HG03139 (cell line): ENCODE results near the gene POLG.

ENCODE experiments used
- ATAC-seq: cut with Tn5 transposase; IDR thresholded peaks from one replicate; pipeline ENCODE4 v1.9.1; 2021; ENCODE audit not compliant: unreplicated experiment

The POLG gene

DNA sequence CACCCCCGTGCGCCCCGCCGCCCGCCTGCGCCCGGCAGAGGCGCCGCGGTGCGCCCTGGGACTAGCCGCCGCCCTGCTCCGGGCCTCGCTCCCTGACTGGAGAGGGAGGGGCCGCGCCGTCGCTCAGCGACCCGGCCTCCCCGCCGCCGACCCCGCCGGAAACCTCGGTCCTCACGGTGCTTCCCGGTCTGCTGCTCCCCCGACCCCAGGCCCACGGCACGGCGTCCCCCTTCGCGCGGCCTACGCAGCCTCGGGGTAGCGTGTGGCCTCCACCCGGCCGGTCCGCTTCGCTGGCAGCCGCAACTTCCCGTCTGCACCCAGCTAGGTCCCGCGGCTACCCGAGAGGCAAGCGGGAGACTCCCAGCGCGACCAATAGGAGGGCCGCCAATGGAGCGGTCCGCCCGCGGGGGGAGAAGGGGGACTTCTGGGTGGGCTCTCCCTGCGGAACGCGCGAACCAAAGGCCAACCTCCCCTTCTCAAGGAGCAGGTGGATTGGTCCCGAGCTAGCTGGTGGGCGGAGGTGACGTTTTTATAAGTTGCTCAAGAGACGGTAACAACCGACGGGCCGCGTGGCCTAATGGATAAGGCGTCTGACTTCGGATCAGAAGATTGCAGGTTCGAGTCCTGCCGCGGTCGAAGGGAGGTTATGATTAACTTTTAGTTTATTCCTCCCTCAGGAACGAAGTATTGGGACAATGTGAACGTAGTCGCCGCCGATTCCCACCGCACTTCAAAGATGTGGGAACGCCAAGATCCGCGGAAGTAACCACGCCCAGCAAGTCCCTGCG is at the start of gene POLG:
POLG (minus strand) TSS at position 315 of the 788 bp plus-strand sequence. CDS start 1,070 bp downstream, outside the sequence.
- peak; percentile 85 for ATAC-seq

GRCh38 chr15:89384176-89384604 is 49.6 kb upstream of the POLG start:
- ATAC-seq = no peak

DNA sequence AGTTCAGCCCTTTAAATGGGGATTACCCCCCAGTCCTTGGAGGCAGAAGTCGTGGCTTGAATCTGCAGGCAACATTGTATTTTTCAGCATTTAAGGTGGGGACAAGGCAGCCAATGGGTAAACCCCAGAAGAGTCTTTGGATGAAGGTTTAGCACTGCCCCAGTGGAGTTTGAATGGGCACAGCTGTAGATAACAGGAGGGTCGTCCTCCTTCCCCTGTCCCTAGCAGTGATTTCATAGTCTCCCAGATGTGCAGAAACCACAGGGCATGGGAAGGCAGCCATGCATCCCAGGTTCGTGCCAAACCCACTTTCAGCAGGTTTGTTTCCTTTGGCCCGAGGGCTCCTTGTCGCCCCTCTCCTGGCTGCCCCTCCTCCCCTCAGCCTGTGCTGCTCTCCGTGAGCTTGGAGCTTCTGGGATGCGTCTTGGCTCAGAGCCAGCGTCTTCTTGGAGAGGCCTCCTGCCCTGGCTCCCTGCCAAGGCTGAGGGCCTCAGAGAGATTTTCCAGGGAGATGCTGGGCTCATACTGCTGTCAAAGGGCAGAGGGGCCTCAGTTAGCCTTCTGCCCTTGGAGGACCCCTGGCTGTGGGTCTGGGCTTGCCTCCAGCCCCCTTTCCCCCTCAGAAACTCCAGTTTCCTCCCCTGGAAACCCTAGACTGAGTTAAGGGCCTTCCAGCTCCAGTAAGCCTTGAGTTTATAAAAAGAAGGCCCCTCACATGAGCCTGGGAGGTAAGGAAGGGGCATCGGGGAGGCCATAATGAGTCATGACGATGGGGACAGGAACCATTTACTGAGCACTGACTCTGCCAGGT is 48.9 kb upstream of the POLG start:
- ATAC-seq = no peak

- ATAC-seq = no peak
These were observed 47.5 kb upstream of the POLG start for GRCh38 chr15:89381888-89382686.

DNA sequence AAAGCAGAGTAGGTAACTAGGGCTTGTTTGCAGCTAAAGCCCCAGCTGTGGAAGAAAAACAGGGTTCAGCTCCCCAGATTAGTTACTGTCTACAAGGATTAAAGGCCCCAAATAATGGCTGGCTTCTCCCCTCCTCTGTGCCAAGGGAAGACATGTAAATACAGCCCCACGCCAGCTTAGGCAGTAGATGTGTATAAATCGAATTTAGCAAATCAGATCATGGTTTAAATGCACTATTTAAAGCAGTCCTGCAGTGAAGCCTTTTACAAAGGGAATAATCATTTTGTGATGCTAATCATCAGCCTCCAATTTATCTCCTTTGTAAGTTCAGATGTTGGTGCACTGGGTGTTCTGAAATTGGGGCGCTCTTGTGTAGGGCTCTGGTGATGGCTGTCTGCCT is 46.7 kb upstream of the POLG start:
- ATAC-seq = no peak

GRCh38 chr15:89379818-89380217 is 45.2 kb upstream of the POLG start:
- ATAC-seq = no peak

GRCh38 chr15:89379251-89379695 is 44.6 kb upstream of the POLG start:
- no peak for ATAC-seq

GRCh38 chr15:89378296-89379151 is 43.9 kb upstream of the POLG start:
- no peak for ATAC-seq

GRCh38 chr15:89377842-89378295 is 43.2 kb upstream of the POLG start:
- no peak for ATAC-seq

DNA sequence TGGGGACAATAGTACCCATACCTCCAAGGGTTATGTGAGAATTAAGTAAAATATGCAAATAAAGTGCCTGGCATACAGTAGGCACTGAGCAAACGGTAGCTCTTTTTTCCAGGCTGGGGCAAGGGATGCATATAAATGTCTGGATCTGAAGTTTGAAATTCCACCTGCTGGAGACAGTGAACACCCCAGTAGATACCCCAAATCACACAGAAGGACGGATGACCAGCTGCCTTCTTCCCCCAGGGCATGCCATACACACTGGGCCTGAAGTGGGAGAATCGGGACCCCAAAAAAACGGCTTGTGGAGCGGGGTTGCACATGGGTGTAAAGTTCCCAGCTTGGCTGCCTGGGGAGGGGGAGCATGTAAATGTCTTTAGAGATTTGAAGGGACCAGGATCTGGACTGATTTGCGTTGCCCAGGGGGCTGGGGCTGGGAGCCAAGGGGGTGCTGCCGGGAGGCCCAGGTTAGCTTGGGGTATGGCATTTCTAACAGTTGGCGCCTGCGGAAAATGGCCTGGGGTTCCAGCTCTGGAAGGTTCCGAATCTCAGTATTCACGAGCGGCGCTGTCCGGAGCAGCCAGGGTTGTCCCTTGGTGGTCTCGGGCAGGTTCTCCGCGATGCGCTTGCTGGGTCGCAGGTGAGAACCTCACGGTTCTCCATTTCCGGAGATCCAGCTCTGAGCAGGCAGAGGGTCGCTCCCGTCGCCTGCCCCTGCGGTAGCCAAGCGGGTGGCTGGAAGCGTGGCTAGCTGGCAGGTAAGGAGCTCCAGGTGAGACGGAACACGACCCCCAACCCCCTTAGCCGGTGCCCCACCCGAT is 42.6 kb upstream of the POLG start:
- ATAC-seq = no peak

- ATAC-seq = no peak
These were observed 41.8 kb upstream of the POLG start for GRCh38 chr15:89376388-89376787.

DNA sequence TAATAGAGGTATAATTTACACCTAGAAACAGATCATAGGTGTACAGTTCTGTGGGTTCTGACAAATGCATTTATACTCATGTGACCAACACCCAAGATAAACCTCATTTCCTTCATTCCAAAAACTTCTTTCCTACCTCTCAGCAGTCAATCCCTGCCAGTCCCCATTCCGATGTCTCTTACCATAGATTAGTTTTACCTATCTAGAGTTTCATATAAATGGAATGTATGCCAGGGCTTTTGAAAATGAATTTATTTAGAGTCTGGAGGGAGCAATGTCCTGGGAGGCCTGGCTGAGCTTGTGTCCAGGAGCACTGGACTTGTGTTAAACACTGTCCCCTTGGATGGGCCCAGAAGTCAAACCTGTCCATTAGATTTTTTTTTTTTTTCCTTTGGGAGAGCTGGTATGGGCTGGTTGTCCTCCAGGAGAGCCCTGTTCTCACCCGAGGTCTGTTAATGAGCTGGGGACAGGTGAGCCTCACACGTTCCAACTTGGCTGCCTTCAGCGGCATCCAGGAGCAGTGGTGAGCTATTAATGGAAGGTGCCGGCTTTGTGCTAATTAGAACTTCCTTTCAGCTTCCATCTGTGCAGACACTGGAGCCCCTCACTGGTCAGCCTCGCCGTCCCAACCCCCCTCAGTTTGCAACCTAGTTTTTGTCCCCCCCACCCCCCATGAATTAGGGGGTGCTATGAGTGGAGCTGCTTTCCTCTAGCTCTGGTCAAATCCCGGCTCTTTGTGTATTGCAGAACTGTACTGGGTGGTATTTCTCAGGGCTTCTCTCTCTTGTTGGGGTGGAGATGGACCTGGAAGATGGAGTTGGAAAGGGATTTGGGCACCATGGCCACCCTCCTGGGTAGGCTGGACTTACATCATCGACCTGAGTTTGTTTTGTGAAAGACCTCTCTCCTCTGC is 40.7 kb upstream of the POLG start:
- no peak for ATAC-seq

GRCh38 chr15:89374086-89374981 is 39.7 kb upstream of the POLG start:
- ATAC-seq = no peak

- no peak for ATAC-seq
These were observed 37.7 kb upstream of the POLG start for GRCh38 chr15:89372069-89372935.

DNA sequence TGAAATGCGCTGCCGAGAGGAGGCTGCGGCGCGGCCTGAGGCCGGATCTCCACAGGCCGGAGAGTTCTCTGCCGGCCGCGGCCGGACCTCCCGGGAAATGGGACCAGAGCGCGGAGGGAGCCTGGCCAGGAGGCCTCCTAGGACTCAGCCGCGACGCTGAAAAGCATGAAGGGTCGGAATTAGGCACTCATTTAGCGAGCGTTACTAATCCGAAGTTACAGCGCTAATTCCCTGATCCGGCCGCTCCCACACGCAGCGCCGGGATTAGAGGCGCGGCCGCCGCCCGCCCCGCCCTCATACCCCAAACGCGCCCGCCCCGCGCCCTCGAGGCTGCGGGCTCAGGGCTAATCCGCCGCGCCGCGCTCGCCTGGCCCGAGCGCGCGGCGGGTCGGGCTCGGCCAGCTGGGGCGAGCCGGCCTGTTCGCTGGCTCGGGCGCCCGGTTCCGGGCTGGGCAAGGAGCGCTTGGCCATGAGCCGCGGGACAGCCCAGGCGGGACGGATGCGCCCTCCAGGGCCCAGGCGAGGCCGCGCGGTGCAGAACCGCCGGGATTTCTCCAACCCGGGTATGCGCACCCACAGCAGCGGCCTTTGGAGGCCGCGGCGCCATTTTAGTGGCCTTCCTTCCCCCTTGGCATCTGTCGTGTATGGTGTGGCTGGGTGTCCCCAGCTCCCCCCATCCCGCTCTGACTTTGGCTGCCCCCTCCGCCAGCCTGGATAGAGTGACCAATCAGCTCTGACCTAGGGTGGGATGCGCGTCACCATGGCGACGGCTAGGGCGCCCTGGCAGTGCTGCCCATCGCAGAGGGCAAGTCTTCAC is 36.8 kb upstream of the POLG start:
- no peak for ATAC-seq

- no peak for ATAC-seq
These were observed 36.3 kb upstream of the POLG start for GRCh38 chr15:89370978-89371227.
